HG02610 (cell line): Measurements from ENCODE around the gene HINT1.
"Not testable (repeated sequence)": the region's sequence is repeated elsewhere in the genome, so short reads cannot be mapped to it uniquely, and the experiment has no call there.

ENCODE experiments used
- ATAC-seq: cut with Tn5 transposase; IDR thresholded peaks from one replicate; pipeline ENCODE4 v1.9.1; 2021; ENCODE audit warnings: mild to moderate bottlenecking, moderate library complexity; ENCODE audit not compliant: unreplicated experiment

The HINT1 gene

GRCh38 chr5:131171276-131171810, 6.3 kb upstream of the HINT1 start:
- no peak for ATAC-seq

- ATAC-seq, result peak; percentile 98
These were observed 5.7 kb upstream of the HINT1 start, which contains the start of gene LYRM7 for GRCh38 chr5:131170540-131171275. TSS of gene LYRM7 (plus strand) at chr5:131170944. CDS start at chr5:131171021, 77 bp downstream.

- ATAC-seq, result no peak
These were observed 4.9 kb upstream of the HINT1 start for GRCh38 chr5:131169810-131170539.

GRCh38 chr5:131167615-131168014, 2.6 kb upstream of the HINT1 start:
- no peak for ATAC-seq

- peak; percentile 68 for ATAC-seq
These were observed 601 bp downstream of the HINT1 start for GRCh38 chr5:131164191-131165118.

GRCh38 chr5:131163276-131164119, 1.6 kb downstream of the HINT1 start:
- no peak for ATAC-seq

- no peak for ATAC-seq
These were observed 4.9 kb downstream of the HINT1 start for GRCh38 chr5:131160134-131160533.

GRCh38 chr5:131156957-131157356, 8.1 kb downstream of the HINT1 start:
- no peak for ATAC-seq

- ATAC-seq, result no peak
These were observed 8.7 kb downstream of the HINT1 start for GRCh38 chr5:131156385-131156784.

GRCh38 chr5:131151216-131151615, 13.8 kb downstream of the HINT1 start:
- no peak for ATAC-seq

- no peak for ATAC-seq
These were observed 14.6 kb downstream of the HINT1 start for GRCh38 chr5:131150408-131150807.

GRCh38 chr5:131148835-131149234, 16.2 kb downstream of the HINT1 start:
- ATAC-seq, result no peak

GRCh38 chr5:131147258-131147657, 17.8 kb downstream of the HINT1 start:
- no peak for ATAC-seq

- no peak for ATAC-seq
These were observed 22.0 kb downstream of the HINT1 start for GRCh38 chr5:131142970-131143617.

- no peak for ATAC-seq
These were observed 25.7 kb downstream of the HINT1 start for GRCh38 chr5:131139321-131139720.

- not testable (repeated sequence) for ATAC-seq
These were observed 26.6 kb downstream of the HINT1 start for GRCh38 chr5:131138406-131138805.

- not testable (repeated sequence) for ATAC-seq
These were observed 32.0 kb downstream of the HINT1 start for GRCh38 chr5:131133091-131133490.

- no peak for ATAC-seq
These were observed 35.8 kb downstream of the HINT1 start for GRCh38 chr5:131129306-131129705.

GRCh38 chr5:131127244-131127643, 37.8 kb downstream of the HINT1 start:
- ATAC-seq, result not testable (repeated sequence)
